Measurements from ENCODE around the gene SLC16A3. TPM values are rescaled to one million over a fixed set of nuclear protein-coding genes. Genes with fewer than 3 reads are reported as not detected.

The SLC16A3 gene
- total and polyA plus RNA-seq, 10 of the 15 experiments (the other 5 are each of a cell fraction or from before 2014, with no cell fraction given) = 0.10 to 46.5 (median 8.0) TPM

DNA sequence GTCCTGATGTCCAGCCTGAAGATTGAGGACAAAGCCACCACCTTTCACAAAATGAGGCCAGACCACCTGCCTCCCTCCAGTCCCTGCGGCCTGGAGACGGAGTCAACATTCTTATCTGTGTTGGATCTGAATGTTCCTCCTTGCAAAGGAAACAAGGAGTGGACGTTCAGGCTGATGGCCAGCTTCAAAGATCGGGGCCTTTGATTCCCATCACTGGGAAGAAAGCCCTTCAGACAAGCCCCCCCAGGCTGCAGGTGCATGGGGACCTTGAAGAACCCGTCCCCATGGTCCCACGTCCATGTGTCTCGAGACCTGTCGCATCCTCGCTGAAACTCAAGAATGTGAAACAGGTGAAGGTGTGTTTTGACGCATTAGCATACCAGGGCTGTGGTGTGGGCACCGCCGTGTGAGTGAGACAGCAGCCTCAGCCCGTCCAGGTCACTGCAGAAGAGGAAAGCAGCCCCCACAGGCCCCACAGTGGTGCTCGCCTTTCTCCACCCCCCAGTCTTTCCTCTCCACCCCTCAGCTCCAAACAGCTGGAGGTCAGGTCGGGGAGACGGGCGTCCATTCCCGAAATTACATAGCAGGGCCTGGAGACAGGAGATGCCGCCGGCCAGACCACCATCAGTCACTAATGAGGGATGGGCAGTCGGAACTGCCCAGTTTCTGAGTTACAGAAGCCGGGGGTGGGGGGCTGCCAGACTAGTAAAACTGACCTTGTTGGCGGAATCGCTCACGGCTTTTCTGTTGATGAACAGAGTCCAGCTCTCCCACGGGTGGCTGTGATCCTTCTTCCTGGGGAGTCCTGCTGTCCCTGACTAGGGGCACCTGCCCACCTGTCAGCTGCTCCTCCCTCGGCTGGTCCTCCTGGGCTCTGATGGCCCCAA lies 45.5 kb downstream of the SLC16A3 start:
- ChIA-PET SMC1A (ENCODE audit: uncharacterized antibody, unreplicated experiment) (interaction anchor here (2.2 kb wide), 1 partner anchor 24 kb away, joined by 9 read pairs; no protein-coding TSS in a partner anchor), CTCF (interaction anchor here (0.9 to 1.6 kb wide), 4 partner anchors 10 to 48 kb away, joined by 3 to 4 read pairs (median 4); no protein-coding TSS in a partner anchor), POLR2A (interaction anchor here (0.5 to 3.6 kb wide), 7 partner anchors 9 to 84 kb away, joined by 4 to 20 read pairs (median 7); no protein-coding TSS in a partner anchor), RAD21 (ENCODE audit: unreplicated experiment) (interaction anchor here (0.8 to 1.5 kb wide), 2 partner anchors 18 to 27 kb away, joined by 3 to 5 read pairs; no protein-coding TSS in a partner anchor)
- intact Hi-C loops (cut with micrococcal nuclease; ENCODE audit: unreplicated experiment) = no loop called here
- H3K79me2 ChIP-seq (ENCODE audit: control insufficient read depth, insufficient read depth, low read length) = peaks cover 39% of the 10 kb centered on the region
- peaks cover 13% of the 10 kb centered on the region for H4K20me1 ChIP-seq (ENCODE audit: control insufficient read depth, insufficient read depth)
- H2AFZ ChIP-seq (ENCODE audit: control insufficient read depth, low read depth, low read length) = no peak overlapping the region
- no peak overlapping the region for H3K27ac ChIP-seq (ENCODE audit: control insufficient read depth, insufficient read depth)
- ATAC-seq = no peak
- FAIRE-seq = no peak
- H3K27me3 ChIP-seq (replicated peaks in 1 of 2; ENCODE audit: control insufficient read depth in 2 of 2, insufficient read depth in 2 of 2, low read length in 1 of 2) = no peaks in the 10 kb centered on the region
- DNase-seq (ENCODE audit: low read depth, low spot score) = no peak
- no peaks in the 10 kb centered on the region for H3K9me3 ChIP-seq (replicated peaks; ENCODE audit: control insufficient read depth, insufficient read depth, low read length)
- 55% methylated on average over 27 of the region's 27 CpGs for WGBS (ENCODE audit: insufficient coverage, insufficient replicate concordance, low lambda C conversion rate, missing lambda C conversion rate)
- in situ Hi-C loops (cut with MboI) = no loop called here
- TF ChIP-seq, protein P1, sequence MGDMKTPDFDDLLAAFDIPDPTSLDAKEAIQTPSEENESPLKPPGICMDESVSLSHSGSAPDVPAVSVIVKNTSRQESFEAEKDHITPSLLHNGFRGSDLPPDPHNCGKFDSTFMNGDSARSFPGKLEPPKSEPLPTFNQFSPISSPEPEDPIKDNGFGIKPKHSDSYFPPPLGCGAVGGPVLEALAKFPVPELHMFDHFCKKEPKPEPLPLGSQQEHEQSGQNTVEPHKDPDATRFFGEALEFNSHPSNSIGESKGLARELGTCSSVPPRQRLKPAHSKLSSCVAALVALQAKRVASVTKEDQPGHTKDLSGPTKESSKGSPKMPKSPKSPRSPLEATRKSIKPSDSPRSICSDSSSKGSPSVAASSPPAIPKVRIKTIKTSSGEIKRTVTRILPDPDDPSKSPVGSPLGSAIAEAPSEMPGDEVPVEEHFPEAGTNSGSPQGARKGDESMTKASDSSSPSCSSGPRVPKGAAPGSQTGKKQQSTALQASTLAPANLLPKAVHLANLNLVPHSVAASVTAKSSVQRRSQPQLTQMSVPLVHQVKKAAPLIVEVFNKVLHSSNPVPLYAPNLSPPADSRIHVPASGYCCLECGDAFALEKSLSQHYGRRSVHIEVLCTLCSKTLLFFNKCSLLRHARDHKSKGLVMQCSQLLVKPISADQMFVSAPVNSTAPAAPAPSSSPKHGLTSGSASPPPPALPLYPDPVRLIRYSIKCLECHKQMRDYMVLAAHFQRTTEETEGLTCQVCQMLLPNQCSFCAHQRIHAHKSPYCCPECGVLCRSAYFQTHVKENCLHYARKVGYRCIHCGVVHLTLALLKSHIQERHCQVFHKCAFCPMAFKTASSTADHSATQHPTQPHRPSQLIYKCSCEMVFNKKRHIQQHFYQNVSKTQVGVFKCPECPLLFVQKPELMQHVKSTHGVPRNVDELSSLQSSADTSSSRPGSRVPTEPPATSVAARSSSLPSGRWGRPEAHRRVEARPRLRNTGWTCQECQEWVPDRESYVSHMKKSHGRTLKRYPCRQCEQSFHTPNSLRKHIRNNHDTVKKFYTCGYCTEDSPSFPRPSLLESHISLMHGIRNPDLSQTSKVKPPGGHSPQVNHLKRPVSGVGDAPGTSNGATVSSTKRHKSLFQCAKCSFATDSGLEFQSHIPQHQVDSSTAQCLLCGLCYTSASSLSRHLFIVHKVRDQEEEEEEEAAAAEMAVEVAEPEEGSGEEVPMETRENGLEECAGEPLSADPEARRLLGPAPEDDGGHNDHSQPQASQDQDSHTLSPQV (IDR thresholded peaks at IDR 0.05) = no peak
- TF ChIP-seq NBN (IDR thresholded peaks at IDR 0.05) (no peak), DPF2 (IDR thresholded peaks at IDR 0.05) (no peak), TCF3 (IDR thresholded peaks at IDR 0.05; ENCODE audit: borderline replicate concordance, insufficient read depth, low read depth, low read length) (no peak), PML (IDR thresholded peaks at IDR 0.05; ENCODE audit: low read length) (no peak), SPI1 (IDR thresholded peaks at IDR 0.05; ENCODE audit: borderline replicate concordance, insufficient read depth, low read depth, low read length) (no peak), ATF7 (IDR thresholded peaks at IDR 0.05; ENCODE audit: low read depth) (no peak), CREB1 (IDR thresholded peaks at IDR 0.05; ENCODE audit: low read depth) (no peak), TCF12 (IDR thresholded peaks at IDR 0.05; ENCODE audit: low read depth, low read length) (no peak), NR2C1 (IDR thresholded peaks at IDR 0.05) (no peak), ZNF622 (IDR thresholded peaks at IDR 0.05) (no peak), ZNF274 (IDR thresholded peaks at IDR 0.05; ENCODE audit: insufficient read depth, insufficient read length) (no peak), RUNX3 (IDR thresholded peaks at IDR 0.05; ENCODE audit: low read length) (no peak), SIX5 (IDR thresholded peaks at IDR 0.05; ENCODE audit: low read depth, low read length, severe bottlenecking) (no peak)
- peaks cover 12% of the 10 kb centered on the region for H3K4me1 ChIP-seq (ENCODE audit: control insufficient read depth, insufficient read depth, low read length)
- peak overlapping the region; percentile 88; the same call in 1 of the 2 replicates for H3K4me2 ChIP-seq (ENCODE audit: control insufficient read depth, insufficient read depth)
- peaks cover 7% of the 10 kb centered on the region in 2 experiments; a peak in 3 of 4 replicates for H3K36me3 ChIP-seq (ENCODE audit: control insufficient read depth in 2 of 2, insufficient read depth in 2 of 2, low read length in 1 of 2)
- no peak overlapping the region for H3K4me3 ChIP-seq
- no peak overlapping the region for H3K9ac ChIP-seq (ENCODE audit: control insufficient read depth, insufficient read depth, low read length)
- BruUV-seq (replicated peaks) = no TSS peak
